GM13976 (cell line): ENCODE measurements around the gene DUSP2.

ENCODE experiments used
- DNase-seq: peaks from one replicate; pipeline ENCODE4 v3.0.0; 2012; ENCODE audit warnings: low spot score
- CTCF ChIP-seq: IDR thresholded peaks from 2 replicates; pipeline ENCODE4 v1.5.1; 2012; ENCODE audit warnings: borderline replicate concordance, mild to moderate bottlenecking; ENCODE audit not compliant: insufficient read depth; ENCODE audit errors: extremely low read depth, missing control alignments, control extremely low read depth
- in situ Hi-C: fragments of 300-500 bp; cut with MboI; formaldehyde crosslinking; loops from one replicate; pipeline ENCODE4 v1.12.0; 2022; ENCODE audit warnings: low sequenced_read_pairs, mixed read lengths, inconsistent platforms; ENCODE audit not compliant: unreplicated experiment

Gene DUSP2

DNA sequence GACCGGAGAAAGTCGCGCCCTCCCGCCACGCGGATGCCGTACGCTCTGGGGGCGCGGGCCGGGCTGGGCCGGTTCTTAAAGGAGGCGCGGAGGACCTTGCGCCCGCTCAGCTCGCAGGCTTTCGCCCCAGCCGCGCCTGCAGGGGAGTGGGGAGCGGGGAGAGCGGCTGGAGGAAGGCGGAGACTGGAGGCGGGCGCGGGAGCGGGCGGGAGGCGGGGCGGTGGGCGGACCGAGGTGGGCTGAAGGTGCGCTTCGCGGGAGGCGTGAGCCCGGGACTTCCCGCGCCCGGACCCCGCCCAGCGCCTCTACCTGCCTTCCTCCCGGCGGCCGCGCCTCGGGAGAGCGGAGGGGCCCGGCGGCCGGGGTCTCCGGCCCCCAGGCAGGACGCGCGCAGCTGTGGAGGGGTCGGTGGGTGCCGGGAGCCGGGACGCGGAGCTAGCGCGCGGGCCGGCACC, 28.8 kb downstream of the DUSP2 start, which contains the start of gene ADRA2B:
TSS of gene ADRA2B (minus strand) at position 148 of the 455 bp plus-strand sequence. CDS start 422 bp downstream, outside the sequence.
- in situ Hi-C loops: loop anchor here (25.0 kb wide), 1 partner anchor 104 kb away; no protein-coding TSS in a partner anchor
- DNase-seq: peak; percentile 89
- no peak for TF ChIP-seq CTCF

DNA sequence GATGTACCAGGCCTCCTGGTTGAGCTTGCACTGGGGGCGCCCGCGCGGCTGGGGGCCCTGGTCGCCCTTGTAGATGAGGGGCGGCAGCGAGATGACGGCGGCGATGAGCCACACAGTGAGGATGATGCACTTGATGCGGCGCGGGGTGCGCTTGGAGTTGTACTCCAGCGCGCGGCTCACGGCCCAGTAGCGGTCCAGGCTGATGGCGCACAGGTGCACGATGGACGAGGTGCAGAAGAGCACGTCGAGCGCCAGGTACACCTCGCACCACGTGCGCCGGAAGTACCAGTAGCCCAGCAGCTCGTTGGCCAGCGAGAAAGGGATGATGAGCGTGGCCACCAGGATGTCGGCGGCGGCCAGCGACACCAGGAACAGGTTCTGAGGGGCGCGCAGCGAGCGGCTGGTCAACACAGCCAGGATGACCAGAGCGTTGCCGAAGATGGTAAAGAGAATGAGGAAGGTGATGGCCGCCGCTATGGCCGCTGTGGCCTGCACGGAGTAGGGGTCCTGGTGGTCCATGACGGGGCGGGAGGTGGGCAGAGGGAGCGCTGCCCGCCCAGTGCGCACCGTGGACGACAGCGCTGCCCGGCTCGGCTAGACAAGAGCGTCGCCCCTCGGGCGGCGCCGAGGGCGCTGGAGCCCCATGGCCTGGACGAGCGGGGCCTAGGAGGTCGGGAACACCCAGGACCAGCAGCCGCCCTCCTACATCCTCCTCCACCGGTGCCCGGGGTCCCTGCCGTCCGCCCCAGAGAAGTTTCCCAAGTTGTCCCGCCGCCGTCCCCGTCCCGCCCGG, 29.4 kb downstream of the DUSP2 start:
- TF ChIP-seq CTCF: no peak
- DNase-seq: no peak
- in situ Hi-C loops: loop anchor here (25.0 kb wide), 1 partner anchor 104 kb away; no protein-coding TSS in a partner anchor

DNA sequence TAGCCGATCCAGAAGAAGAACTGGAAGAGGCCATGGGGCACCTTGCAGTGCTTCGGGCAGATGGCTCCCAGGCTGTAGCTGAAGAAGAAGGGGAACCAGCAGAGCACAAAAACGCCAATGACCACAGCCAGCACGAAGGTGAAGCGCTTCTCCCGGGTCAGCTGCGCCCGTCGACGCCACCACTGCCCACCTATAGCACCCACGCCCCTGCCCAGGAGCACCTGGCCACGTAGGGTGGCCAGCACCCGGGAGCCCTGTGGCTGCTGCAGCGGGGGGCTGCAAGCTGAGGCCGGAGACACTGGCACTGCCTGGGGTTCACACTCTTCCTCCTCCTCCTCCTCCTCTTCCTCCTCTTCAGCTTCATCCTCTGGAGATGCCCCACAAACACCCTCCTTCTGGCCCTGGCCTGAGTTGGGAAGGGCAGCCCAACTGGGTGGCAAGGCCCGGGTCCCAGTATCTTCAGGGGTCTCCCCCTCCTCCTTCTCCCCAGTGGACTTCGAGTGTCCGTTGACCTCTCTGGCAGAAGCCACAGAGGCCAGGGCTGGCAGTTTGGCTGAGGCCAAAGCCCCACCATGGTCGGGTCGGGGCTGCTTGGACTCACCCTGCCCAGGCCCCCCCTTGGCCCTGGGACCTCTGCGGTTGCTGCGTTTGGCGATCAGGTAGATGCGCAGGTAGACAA, 30.2 kb downstream of the DUSP2 start:
- TF ChIP-seq CTCF: no peak
- no peak for DNase-seq
- in situ Hi-C loops: loop anchor here (25.0 kb wide), 1 partner anchor 103 kb away; no protein-coding TSS in a partner anchor

DNA sequence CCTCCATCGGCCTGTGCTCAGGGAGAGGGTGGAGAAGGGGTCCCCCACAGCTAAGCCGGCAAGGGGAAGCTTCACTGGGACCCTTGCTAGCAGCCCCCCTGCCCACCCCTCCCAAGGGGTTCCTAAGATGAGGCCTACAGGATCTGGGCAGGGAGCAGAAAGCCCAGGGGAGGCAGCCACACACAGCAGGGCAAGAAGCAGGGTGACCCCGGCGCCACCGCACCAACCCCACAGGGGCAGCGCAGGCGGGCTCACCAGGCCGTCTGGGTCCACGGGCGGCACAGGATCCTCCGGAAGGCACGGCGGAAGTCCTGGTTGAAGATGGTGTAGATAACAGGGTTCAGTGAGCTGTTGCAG, 30.7 kb downstream of the DUSP2 start:
- no peak for TF ChIP-seq CTCF
- in situ Hi-C loops: loop anchor here (25.0 kb wide), 1 partner anchor 102 kb away; no protein-coding TSS in a partner anchor
- no peak for DNase-seq

DNA sequence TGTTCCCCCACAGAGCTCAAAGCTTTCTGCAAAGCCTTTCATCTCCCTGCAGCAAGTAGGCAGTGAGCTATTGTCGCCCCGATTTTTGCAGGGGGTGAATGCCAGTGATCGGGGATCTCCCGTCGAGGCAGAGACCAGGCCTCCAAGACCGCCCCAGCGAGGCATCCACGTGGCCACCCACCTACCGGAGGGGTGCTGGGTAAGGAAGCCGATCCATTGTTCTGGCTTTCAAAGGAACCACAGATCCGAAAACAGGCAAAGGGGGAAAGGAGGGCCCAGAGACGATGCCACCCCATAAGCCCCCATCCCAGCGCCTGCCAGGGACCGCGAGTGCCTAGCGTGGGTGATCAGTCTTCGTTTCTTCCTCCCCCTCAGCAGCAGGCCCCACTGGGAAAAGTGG, 31.3 kb downstream of the DUSP2 start:
- in situ Hi-C loops: loop anchor here (25.0 kb wide), 1 partner anchor 102 kb away; no protein-coding TSS in a partner anchor
- no peak for TF ChIP-seq CTCF
- no peak for DNase-seq

DNA sequence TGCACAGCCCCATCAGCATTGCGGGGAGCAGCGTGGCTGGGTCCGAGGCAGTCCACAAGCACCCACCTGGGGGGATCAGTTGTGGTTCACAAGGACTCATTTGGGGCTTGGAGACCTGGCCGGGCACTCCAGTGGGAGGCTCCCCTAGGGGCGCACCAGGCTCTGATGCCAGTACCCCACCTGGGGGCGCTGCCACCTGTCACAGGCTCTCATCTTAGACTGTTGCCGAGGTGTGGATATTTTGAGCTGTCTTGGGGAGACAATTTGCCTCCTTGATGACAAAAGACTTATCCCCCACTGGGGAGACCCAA, 31.9 kb downstream of the DUSP2 start:
- peak; percentile 18 for TF ChIP-seq CTCF
- in situ Hi-C loops: loop anchor here (25.0 kb wide), 1 partner anchor 101 kb away; no protein-coding TSS in a partner anchor
- no peak for DNase-seq
